Vagina (tissue), 2 donors: ENCODE data around the gene MMD2.

Experiments used
- POLR2A ChIP-seq, 2 donors: fragments of 450-650 bp; IDR thresholded peaks; one replicate each; pipeline ENCODE4 v1.6.1; 2017; ENCODE audit warnings: antibody characterized with exemption in 2 of 2, mild to moderate bottlenecking in 2 of 2, moderate library complexity in 2 of 2
- POLR2AphosphoS5 ChIP-seq, 2 donors: sonication (generic); formaldehyde crosslinking; IDR thresholded peaks; one replicate each; pipeline ENCODE4 v1.9.0; 2017; ENCODE audit warnings: antibody characterized with exemption in 2 of 2, mild to moderate bottlenecking in 2 of 2, low read depth in 1 of 2; ENCODE audit not compliant: insufficient read depth in 1 of 2
- TF ChIP-seq, protein P1 (sequence below), 3 experiments: fragments of 450-650 bp in 2 of 3; fragments of 200-600 bp in 1 of 3; sonication (generic) in 1 of 3; IDR thresholded peaks; one replicate each; pipeline ENCODE4 v1.5.1; 2017 to 2019; ENCODE audit warnings: antibody characterized with exemption in 3 of 3, mild to moderate bottlenecking in 2 of 3, moderate library complexity in 2 of 3

DNA sequence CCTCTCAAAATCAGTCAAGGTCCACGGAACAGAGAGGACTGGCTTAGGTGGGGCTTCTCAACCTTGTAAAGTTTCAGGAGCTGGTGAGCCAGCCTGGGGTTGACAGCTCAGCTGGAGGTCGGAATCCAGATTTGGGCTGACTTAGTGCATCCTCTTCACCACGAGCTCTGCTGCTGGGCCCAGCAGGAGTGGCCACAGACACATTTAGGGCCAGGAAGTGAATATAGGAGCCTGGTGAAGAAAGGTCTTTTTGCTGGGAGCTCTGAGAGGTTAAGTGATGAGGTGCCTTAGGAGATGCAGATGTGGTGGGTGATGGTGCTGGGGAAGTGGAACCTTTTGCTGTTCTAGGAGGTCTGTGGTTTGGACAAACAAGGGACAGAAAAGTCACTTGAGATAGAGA is 39.3 kb upstream of the MMD2 start:
- no peak for TF ChIP-seq POLR2A (IDR thresholded peaks at IDR 0.05)
- TF ChIP-seq, protein P1, sequence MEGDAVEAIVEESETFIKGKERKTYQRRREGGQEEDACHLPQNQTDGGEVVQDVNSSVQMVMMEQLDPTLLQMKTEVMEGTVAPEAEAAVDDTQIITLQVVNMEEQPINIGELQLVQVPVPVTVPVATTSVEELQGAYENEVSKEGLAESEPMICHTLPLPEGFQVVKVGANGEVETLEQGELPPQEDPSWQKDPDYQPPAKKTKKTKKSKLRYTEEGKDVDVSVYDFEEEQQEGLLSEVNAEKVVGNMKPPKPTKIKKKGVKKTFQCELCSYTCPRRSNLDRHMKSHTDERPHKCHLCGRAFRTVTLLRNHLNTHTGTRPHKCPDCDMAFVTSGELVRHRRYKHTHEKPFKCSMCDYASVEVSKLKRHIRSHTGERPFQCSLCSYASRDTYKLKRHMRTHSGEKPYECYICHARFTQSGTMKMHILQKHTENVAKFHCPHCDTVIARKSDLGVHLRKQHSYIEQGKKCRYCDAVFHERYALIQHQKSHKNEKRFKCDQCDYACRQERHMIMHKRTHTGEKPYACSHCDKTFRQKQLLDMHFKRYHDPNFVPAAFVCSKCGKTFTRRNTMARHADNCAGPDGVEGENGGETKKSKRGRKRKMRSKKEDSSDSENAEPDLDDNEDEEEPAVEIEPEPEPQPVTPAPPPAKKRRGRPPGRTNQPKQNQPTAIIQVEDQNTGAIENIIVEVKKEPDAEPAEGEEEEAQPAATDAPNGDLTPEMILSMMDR (IDR thresholded peaks at IDR 0.05), result no peak
- no peak for TF ChIP-seq POLR2AphosphoS5 (IDR thresholded peaks at IDR 0.05; ENCODE audit: insufficient read depth in 1 of 2, low read depth in 1 of 2)
